HUES48 (cell line): ENCODE results near the gene PAQR4.

Source experiments
- H3K27ac ChIP-seq: one replicate; pipeline ENCODE4 v1.7.0; 2013; ENCODE audit warnings: low read depth, low read length, inconsistent platforms
- H3K27me3 ChIP-seq: 2 replicates; pipeline ENCODE4 v1.6.1; 2013; ENCODE audit warnings: mild to moderate bottlenecking, low read length; ENCODE audit not compliant: control insufficient read depth, insufficient read depth
- H3K36me3 ChIP-seq: 2 replicates; pipeline ENCODE4 v1.6.1; 2013; ENCODE audit warnings: low read length; ENCODE audit not compliant: control insufficient read depth, insufficient read depth
- H3K4me1 ChIP-seq: 2 replicates; pipeline ENCODE4 v1.6.1; 2013; ENCODE audit warnings: mild to moderate bottlenecking, low read length; ENCODE audit not compliant: control insufficient read depth, insufficient read depth
- H3K4me3 ChIP-seq: 2 replicates; pipeline ENCODE4 v1.5.1; 2013; ENCODE audit warnings: mild to moderate bottlenecking, low read depth, low read length
- H3K9ac ChIP-seq: 2 replicates; pipeline ENCODE4 v1.6.1; 2013; ENCODE audit warnings: mild to moderate bottlenecking, low read depth, low read length, moderate library complexity
- H3K9me3 ChIP-seq: 2 replicates; pipeline ENCODE4 v1.6.1; 2013; ENCODE audit warnings: low read length; ENCODE audit not compliant: control insufficient read depth, insufficient read depth

The PAQR4 gene

GRCh38 chr16:3010510-3010909, 41.4 kb downstream of the PAQR4 start:
- Histone ChIP-seq H3K27ac (peak overlapping the region; percentile 98), H3K4me1 (peaks cover 81% of the 10 kb centered on the region), H3K9ac (no peak overlapping the region)

GRCh38 chr16:3012246-3012645, 43.1 kb downstream of the PAQR4 start:
- Histone ChIP-seq H3K36me3 (peaks cover 17% of the 10 kb centered on the region), H3K9me3 (no peaks in the 10 kb centered on the region), H3K27ac (peak overlapping the region; percentile 44), H3K27me3 (0 out of 2 replicates have a peak, but pooled peaks cover 7% of the 10 kb centered on the region), H3K4me1 (peaks cover 73% of the 10 kb centered on the region), H3K9ac (no peak overlapping the region), H3K4me3 (peak overlapping the region; percentile 51)

More at GRCh38 chr16:3010510-3010909, 41.4 kb downstream of the PAQR4 start:
- Histone ChIP-seq H3K4me3 (peak overlapping the region; percentile 52; the same call in 1 of the 2 replicates), H3K27me3 (0 out of 2 replicates have a peak, but pooled peaks cover 7% of the 10 kb centered on the region), H3K36me3 (peaks cover 9% of the 10 kb centered on the region), H3K9me3 (no peaks in the 10 kb centered on the region)

- no peaks in the 10 kb centered on the region for H3K9me3 ChIP-seq
Measured at GRCh38 chr16:3012828-3013420, 43.8 kb downstream of the PAQR4 start, which contains the start of gene CLDN9. Gene CLDN9, plus strand, starts transcription at chr16:3012923. Its CDS starts 440 bp downstream, at chr16:3013363.

GRCh38 chr16:3013491-3013951, 44.4 kb downstream of the PAQR4 start:
- no peak overlapping the region for H3K27ac ChIP-seq

More at GRCh38 chr16:3012828-3013420, 43.8 kb downstream of the PAQR4 start, which contains the start of gene CLDN9:
- peak within 1 kb of the TSS; percentile 44 for H3K27ac ChIP-seq
- peak within 1 kb of the TSS; percentile 51 for H3K4me3 ChIP-seq
- H3K9ac ChIP-seq: no peak within 1 kb of the TSS
- 0 out of 2 replicates have a peak, but pooled peaks cover 7% of the 10 kb centered on the region for H3K27me3 ChIP-seq
- H3K36me3 ChIP-seq: peaks cover 17% of the 10 kb centered on the region
- H3K4me1 ChIP-seq: peaks cover 66% of the 10 kb centered on the region

GRCh38 chr16:3013998-3014690, 45.0 kb downstream of the PAQR4 start:
- Histone ChIP-seq H3K27me3 (0 out of 2 replicates have a peak, but pooled peaks cover 7% of the 10 kb centered on the region), H3K27ac (no peak overlapping the region), H3K36me3 (peaks cover 17% of the 10 kb centered on the region), H3K9ac (no peak overlapping the region), H3K4me3 (no peak overlapping the region), H3K9me3 (no peaks in the 10 kb centered on the region), H3K4me1 (peaks cover 59% of the 10 kb centered on the region)

More at GRCh38 chr16:3013491-3013951, 44.4 kb downstream of the PAQR4 start:
- Histone ChIP-seq H3K27me3 (0 out of 2 replicates have a peak, but pooled peaks cover 7% of the 10 kb centered on the region), H3K4me3 (no peak overlapping the region), H3K4me1 (peaks cover 65% of the 10 kb centered on the region), H3K9me3 (no peaks in the 10 kb centered on the region), H3K36me3 (peaks cover 17% of the 10 kb centered on the region), H3K9ac (no peak overlapping the region)

GRCh38 chr16:3014971-3015370, 45.8 kb downstream of the PAQR4 start:
- Histone ChIP-seq H3K27ac (no peak overlapping the region), H3K9ac (no peak overlapping the region), H3K36me3 (peaks cover 17% of the 10 kb centered on the region), H3K9me3 (no peaks in the 10 kb centered on the region), H3K27me3 (0 out of 2 replicates have a peak, but pooled peaks cover 7% of the 10 kb centered on the region), H3K4me3 (no peak overlapping the region), H3K4me1 (peaks cover 52% of the 10 kb centered on the region)

- Histone ChIP-seq H3K4me3 (peak overlapping the region; percentile 18), H3K9ac (no peak overlapping the region), H3K36me3 (peaks cover 17% of the 10 kb centered on the region), H3K4me1 (peaks cover 44% of the 10 kb centered on the region), H3K27ac (no peak overlapping the region), H3K27me3 (0 out of 2 replicates have a peak, but pooled peaks cover 7% of the 10 kb centered on the region), H3K9me3 (no peaks in the 10 kb centered on the region)
Measured at GRCh38 chr16:3015865-3016521, 46.8 kb downstream of the PAQR4 start.

GRCh38 chr16:3017344-3017743, 48.2 kb downstream of the PAQR4 start:
- H3K4me1 ChIP-seq: peaks cover 41% of the 10 kb centered on the region
- peak overlapping the region; percentile 99 for H3K27ac ChIP-seq
- peaks cover 20% of the 10 kb centered on the region for H3K36me3 ChIP-seq
- H3K27me3 ChIP-seq: no peaks in the 10 kb centered on the region
- H3K9me3 ChIP-seq: no peaks in the 10 kb centered on the region
- peak overlapping the region; percentile 96 for H3K9ac ChIP-seq
- peak overlapping the region; percentile 97 for H3K4me3 ChIP-seq

- H3K27ac ChIP-seq: peak within 1 kb of the TSS; percentile 99
- peak within 1 kb of the TSS; percentile 96 for H3K9ac ChIP-seq
- peaks cover 44% of the 10 kb centered on the region for H3K4me1 ChIP-seq
Measured at GRCh38 chr16:3017794-3018506, 48.8 kb downstream of the PAQR4 start, which contains the start of gene CLDN6. Gene CLDN6, minus strand, starts transcription at chr16:3018183. Its CDS starts 2,162 bp downstream, at chr16:3016021.

GRCh38 chr16:3019594-3020246, 50.6 kb downstream of the PAQR4 start:
- Histone ChIP-seq H3K9me3 (no peaks in the 10 kb centered on the region), H3K4me1 (peaks cover 29% of the 10 kb centered on the region), H3K4me3 (peak overlapping the region; percentile 98), H3K9ac (no peak overlapping the region), H3K27ac (peak overlapping the region; percentile 69), H3K36me3 (peaks cover 19% of the 10 kb centered on the region), H3K27me3 (no peaks in the 10 kb centered on the region)

More at GRCh38 chr16:3017794-3018506, 48.8 kb downstream of the PAQR4 start, which contains the start of gene CLDN6:
- Histone ChIP-seq H3K9me3 (no peaks in the 10 kb centered on the region), H3K27me3 (no peaks in the 10 kb centered on the region), H3K4me3 (peak within 1 kb of the TSS; percentile 97), H3K36me3 (peaks cover 20% of the 10 kb centered on the region)
